CD4-positive, alpha-beta T cell (primary cell): ENCODE results near the gene MRAP. TPM values are rescaled to one million over a fixed set of nuclear protein-coding genes. Genes with fewer than 3 reads are reported as not detected.

Source experiments
- ATAC-seq: fragments of 200-7000 bp; cut with Tn5 transposase; one replicate; pipeline ENCODE4 v1.10.0; 2022; ENCODE audit warnings: mild to moderate bottlenecking; ENCODE audit not compliant: poor library complexity
- CTCF ChIA-PET: fragments of 350-600 bp; sonication (Branson Sonifier 250); formaldehyde crosslinking; loops from one replicate; lab custom pipeline; 2021; ENCODE audit warnings: antibody characterized with exemption, inconsistent platforms; lab: Charles Lee
- POLR2A ChIA-PET: fragments of 350-600 bp; sonication (Branson Sonifier 250); formaldehyde crosslinking; loops from one replicate; lab custom pipeline; 2021; ENCODE audit warnings: antibody characterized with exemption, inconsistent platforms; lab: Charles Lee
- DNase-seq, 14 experiments: peaks; one replicate each; pipeline ENCODE4 v3.0.0-alpha.2; 2013 to 2020; ENCODE audit warnings: mixed read lengths in 2 of 14
- H3K27ac ChIP-seq, 2 donors: one replicate each; pipeline versions ENCODE4 v1.5.1 to v1.7.0; 2013; ENCODE audit warnings: low read length in 2 of 2, low read depth in 1 of 2, mild to moderate bottlenecking in 1 of 2
- H3K27me3 ChIP-seq, 2 experiments: 1 replicate in 1 of 2; 2 replicates in 1 of 2; pipeline versions ENCODE4 v1.6.1 to v1.7.0; 2013; ENCODE audit warnings: low read length in 2 of 2, control low read depth in 1 of 2, mild to moderate bottlenecking in 1 of 2, moderate library complexity in 1 of 2; ENCODE audit not compliant: insufficient read depth in 2 of 2, control insufficient read depth in 1 of 2
- H3K36me3 ChIP-seq: one replicate; pipeline ENCODE4 v1.6.1; 2013; ENCODE audit warnings: low read length, control low read depth; ENCODE audit not compliant: insufficient read depth
- H3K4me1 ChIP-seq: one replicate; pipeline ENCODE4 v1.6.1; 2013; ENCODE audit warnings: low read length, control low read depth; ENCODE audit not compliant: insufficient read depth
- H3K4me3 ChIP-seq: one replicate; pipeline ENCODE4 v1.5.1; 2013; ENCODE audit warnings: mild to moderate bottlenecking, low read length, moderate library complexity
- H3K9me3 ChIP-seq, 2 experiments: 1 replicate in 1 of 2; 2 replicates in 1 of 2; pipeline versions ENCODE4 v1.6.1 to v1.7.0; 2013; ENCODE audit warnings: low read length in 2 of 2, mild to moderate bottlenecking in 2 of 2, control low read depth in 1 of 2, moderate library complexity in 1 of 2; ENCODE audit not compliant: control insufficient read depth in 1 of 2, insufficient read depth in 1 of 2
- H3K27ac Mint-ChIP-seq: one replicate; pipeline ENCODE4 v1.8.0; 2020; ENCODE audit warnings: mixed read lengths
- H3K27me3 Mint-ChIP-seq: one replicate; pipeline ENCODE4 v1.8.0; 2021; ENCODE audit warnings: mixed read lengths
- H3K36me3 Mint-ChIP-seq: one replicate; pipeline ENCODE4 v1.8.0; 2021; ENCODE audit warnings: low read depth, mixed read lengths
- H3K4me1 Mint-ChIP-seq: one replicate; pipeline ENCODE4 v1.8.0; 2021; ENCODE audit warnings: low read depth, mixed read lengths
- H3K4me3 Mint-ChIP-seq: one replicate; pipeline ENCODE4 v1.8.0; 2020; ENCODE audit warnings: mild to moderate bottlenecking, mixed read lengths
- H3K9me3 Mint-ChIP-seq: one replicate; pipeline ENCODE4 v1.8.0; 2020; ENCODE audit warnings: mixed read lengths
- intact Hi-C, 2 experiments: fragments of 100-400 bp; cut with DNase I in 1 of 2; cut with micrococcal nuclease in 1 of 2; formaldehyde crosslinking; loops; one replicate each; pipeline versions ENCODE4 v1.15.1 to v1.9.0; 2023 to 2025; cut with DNase I, micrococcal nuclease
- total RNA-seq, 174 experiments: library from RNA in 2 of 174; stranded (reverse) in 2 of 174; gene quantifications; one replicate each; pipeline ENCODE4 v1.2.3 and lab custom pipeline; 2021 to 2026
- TF ChIP-seq, protein P1 (sequence below): fragments of 200-600 bp; IDR thresholded peaks from one replicate; pipeline ENCODE4 v1.8.0; 2022; ENCODE audit warnings: antibody characterized with exemption, mild to moderate bottlenecking

Gene MRAP
- total RNA-seq, 2 experiments from 2014 or later = not detected

DNA sequence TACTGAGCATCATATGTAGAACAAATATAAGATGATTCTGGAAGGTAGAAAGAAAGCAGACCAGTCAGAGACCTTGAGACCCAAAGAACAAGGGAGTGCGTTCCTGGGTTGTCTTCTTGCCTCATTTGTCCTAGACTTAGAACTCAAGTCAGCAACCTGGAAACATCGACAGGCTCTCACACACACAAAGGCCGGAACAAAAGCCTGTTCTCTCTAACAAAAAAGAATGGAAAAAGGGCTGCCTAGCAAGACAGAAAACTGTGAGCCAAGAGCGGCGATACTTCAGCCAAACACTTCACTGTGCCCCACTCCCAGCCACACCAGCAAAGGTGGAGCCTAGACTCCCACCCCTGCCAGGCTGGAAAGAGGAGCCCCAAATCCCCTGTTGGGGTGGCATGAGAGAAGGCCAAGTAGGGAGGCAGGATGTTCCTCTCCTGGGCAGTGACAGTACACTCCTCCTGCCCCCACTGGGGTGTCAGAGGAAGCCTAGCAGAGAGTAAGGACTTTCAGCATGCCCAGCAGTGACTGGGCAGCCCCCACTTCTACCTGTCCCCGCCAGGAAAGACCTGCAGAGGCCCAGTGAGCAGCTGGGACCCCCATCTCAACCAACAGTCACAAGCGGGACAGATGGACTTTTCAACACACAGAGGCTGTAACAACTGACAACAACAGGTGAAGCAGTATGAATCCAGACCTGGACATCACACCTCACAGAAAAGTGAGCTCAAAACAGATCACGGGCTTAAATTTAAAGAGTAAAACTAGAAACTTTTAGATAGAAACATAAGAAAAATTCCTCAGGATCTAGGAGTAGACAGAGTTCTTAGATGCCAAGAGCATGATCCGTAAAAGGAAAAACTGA lies 33.0 kb downstream of the MRAP start:
- ChIA-PET POLR2A (no interaction called here), CTCF (no interaction called here)
- Mint-ChIP-seq H3K4me1 (no peaks in the 10 kb centered on the region), H3K4me3 (no peak overlapping the region), H3K9me3 (no peaks in the 10 kb centered on the region), H3K27me3 (no peaks in the 10 kb centered on the region), H3K36me3 (peaks cover 99% of the 10 kb centered on the region), H3K27ac (no peak overlapping the region)
- no peak for DNase-seq
- peaks cover 70% of the 10 kb centered on the region for H3K36me3 ChIP-seq
- no peaks in the 10 kb centered on the region for H3K9me3 ChIP-seq
- intact Hi-C loops = no loop called here
- no peak overlapping the region for H3K27ac ChIP-seq
- H3K4me1 ChIP-seq = no peaks in the 10 kb centered on the region
- H3K4me3 ChIP-seq = no peak overlapping the region
- TF ChIP-seq, protein P1, sequence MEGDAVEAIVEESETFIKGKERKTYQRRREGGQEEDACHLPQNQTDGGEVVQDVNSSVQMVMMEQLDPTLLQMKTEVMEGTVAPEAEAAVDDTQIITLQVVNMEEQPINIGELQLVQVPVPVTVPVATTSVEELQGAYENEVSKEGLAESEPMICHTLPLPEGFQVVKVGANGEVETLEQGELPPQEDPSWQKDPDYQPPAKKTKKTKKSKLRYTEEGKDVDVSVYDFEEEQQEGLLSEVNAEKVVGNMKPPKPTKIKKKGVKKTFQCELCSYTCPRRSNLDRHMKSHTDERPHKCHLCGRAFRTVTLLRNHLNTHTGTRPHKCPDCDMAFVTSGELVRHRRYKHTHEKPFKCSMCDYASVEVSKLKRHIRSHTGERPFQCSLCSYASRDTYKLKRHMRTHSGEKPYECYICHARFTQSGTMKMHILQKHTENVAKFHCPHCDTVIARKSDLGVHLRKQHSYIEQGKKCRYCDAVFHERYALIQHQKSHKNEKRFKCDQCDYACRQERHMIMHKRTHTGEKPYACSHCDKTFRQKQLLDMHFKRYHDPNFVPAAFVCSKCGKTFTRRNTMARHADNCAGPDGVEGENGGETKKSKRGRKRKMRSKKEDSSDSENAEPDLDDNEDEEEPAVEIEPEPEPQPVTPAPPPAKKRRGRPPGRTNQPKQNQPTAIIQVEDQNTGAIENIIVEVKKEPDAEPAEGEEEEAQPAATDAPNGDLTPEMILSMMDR = no peak
- ATAC-seq = no peak
- H3K27me3 ChIP-seq = no peaks in the 10 kb centered on the region

DNA sequence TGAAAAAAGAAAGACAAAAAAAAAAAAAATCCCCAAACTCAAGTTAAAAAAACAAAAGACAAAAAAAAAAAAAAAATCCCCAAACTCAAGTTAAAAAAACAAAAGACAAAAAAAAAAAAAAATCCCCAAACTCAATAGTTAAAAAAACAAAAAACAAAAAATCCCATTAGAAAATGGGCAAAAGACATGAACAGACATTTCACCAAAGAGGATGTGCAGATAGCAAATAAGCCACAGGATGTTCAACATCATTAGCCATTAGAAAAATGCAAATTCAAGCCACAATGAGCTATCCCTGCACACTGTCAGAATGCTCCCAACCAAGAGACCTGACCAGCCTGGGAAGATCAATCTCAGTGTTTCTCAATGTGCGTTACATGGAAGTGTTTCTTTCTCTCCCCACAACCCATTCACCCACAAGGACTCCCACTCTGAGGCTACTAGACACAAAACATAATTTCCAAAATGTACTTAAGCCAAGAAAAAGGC lies 33.9 kb downstream of the MRAP start:
- peaks cover 73% of the 10 kb centered on the region for H3K36me3 ChIP-seq
- Mint-ChIP-seq H3K9me3 (no peaks in the 10 kb centered on the region), H3K27ac (no peak overlapping the region), H3K4me1 (no peaks in the 10 kb centered on the region), H3K4me3 (no peak overlapping the region), H3K36me3 (peaks cover 99% of the 10 kb centered on the region), H3K27me3 (no peaks in the 10 kb centered on the region)
- CTCF ChIA-PET = interaction anchor here (0.6 kb wide), 1 partner anchor 400 kb away, joined by 3 read pairs; no protein-coding TSS in a partner anchor
- POLR2A ChIA-PET = no interaction called here
- H3K4me3 ChIP-seq = no peak overlapping the region
- DNase-seq (no peak), ATAC-seq (no peak)
- intact Hi-C loops = no loop called here
- no peaks in the 10 kb centered on the region for H3K9me3 ChIP-seq
- H3K27ac ChIP-seq = no peak overlapping the region
- TF ChIP-seq, protein P1 = no peak
- no peaks in the 10 kb centered on the region for H3K27me3 ChIP-seq
- H3K4me1 ChIP-seq = no peaks in the 10 kb centered on the region

DNA sequence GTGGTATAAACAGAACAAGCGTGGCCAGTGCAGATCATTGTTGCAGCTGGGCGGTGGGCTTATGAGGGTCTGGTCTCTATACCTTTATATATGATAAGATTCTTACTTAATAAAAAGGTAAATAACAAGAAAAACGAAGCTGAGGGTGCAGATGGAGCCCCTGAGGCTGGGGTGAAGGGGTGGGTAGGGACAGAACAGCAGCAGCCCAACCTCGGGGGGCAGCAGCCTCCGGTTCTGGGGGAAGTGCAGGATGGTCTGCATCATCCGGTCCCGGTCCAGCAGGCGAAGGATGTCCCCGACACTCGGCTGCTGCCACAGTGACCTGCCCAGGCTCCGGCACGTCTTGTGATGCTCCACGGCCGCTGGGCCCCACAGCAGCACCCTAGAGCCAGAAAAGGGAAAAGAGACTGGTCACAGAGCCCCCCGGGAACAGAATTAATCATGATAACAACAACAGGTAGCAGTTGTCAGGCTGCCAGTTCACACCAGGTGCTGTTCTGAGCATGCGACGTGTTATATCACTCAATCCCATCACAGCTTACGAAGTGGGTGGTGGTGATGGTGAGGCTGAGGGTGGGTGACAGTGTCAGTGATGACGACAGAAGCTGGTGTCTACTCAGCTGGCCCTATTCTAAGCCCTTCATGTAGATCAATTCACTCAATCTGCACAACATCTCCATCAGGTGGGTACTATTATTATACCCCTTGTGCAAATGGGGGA lies 35.5 kb downstream of the MRAP start:
- H3K27me3 Mint-ChIP-seq = no peaks in the 10 kb centered on the region
- peaks cover 97% of the 10 kb centered on the region for H3K36me3 Mint-ChIP-seq
- H3K9me3 Mint-ChIP-seq = no peaks in the 10 kb centered on the region
- TF ChIP-seq, protein P1 = no peak
- H3K4me3 Mint-ChIP-seq = no peak overlapping the region
- POLR2A ChIA-PET = no interaction called here
- Histone ChIP-seq H3K4me3 (no peak overlapping the region), H3K27me3 (no peaks in the 10 kb centered on the region), H3K36me3 (peaks cover 82% of the 10 kb centered on the region), H3K9me3 (no peaks in the 10 kb centered on the region), H3K27ac (no peak overlapping the region), H3K4me1 (no peaks in the 10 kb centered on the region)
- no peak overlapping the region for H3K27ac Mint-ChIP-seq
- no peak for ATAC-seq
- H3K4me1 Mint-ChIP-seq = no peaks in the 10 kb centered on the region
- no peak for DNase-seq
- CTCF ChIA-PET = no interaction called here
- intact Hi-C loops = no loop called here
